H9 (cell line): Measurements from ENCODE around the gene SMIM20. TPM values are rescaled to one million over a fixed set of nuclear protein-coding genes. Genes with fewer than 3 reads are reported as not detected.

Experiments
- DNase-seq: peaks from one replicate; pipeline ENCODE4 v3.0.0-alpha.2; 2017
- H2AFZ ChIP-seq: one replicate; pipeline ENCODE4 v1.6.1; 2013; ENCODE audit warnings: mild to moderate bottlenecking, low read length, control low read depth, moderate library complexity
- H2AK5ac ChIP-seq: 2 replicates; pipeline ENCODE4 v1.6.1; 2013; ENCODE audit warnings: low read length, control low read depth, mixed read lengths; ENCODE audit not compliant: insufficient read length
- H2BK120ac ChIP-seq: one replicate; pipeline ENCODE4 v1.6.1; 2013; ENCODE audit warnings: low read depth, mild to moderate bottlenecking, low read length, control low read depth, inconsistent platforms; ENCODE audit not compliant: poor library complexity, severe bottlenecking
- H2BK12ac ChIP-seq: 2 replicates; pipeline ENCODE4 v1.6.1; 2013; ENCODE audit warnings: low read length, control low read depth, mixed read lengths, low read depth; ENCODE audit not compliant: insufficient read length
- H2BK15ac ChIP-seq: 2 replicates; pipeline ENCODE4 v1.6.1; 2013; ENCODE audit warnings: low read depth, low read length, control low read depth
- H2BK20ac ChIP-seq: one replicate; pipeline ENCODE4 v1.6.1; 2013; ENCODE audit warnings: low read depth, mild to moderate bottlenecking, low read length, control low read depth, inconsistent platforms; ENCODE audit not compliant: poor library complexity, severe bottlenecking
- H2BK5ac ChIP-seq: 2 replicates; pipeline ENCODE4 v1.6.1; 2013; ENCODE audit warnings: low read length, control low read depth, mixed read lengths; ENCODE audit not compliant: insufficient read length
- H3K14ac ChIP-seq: 2 replicates; pipeline ENCODE4 v1.6.1; 2013; ENCODE audit warnings: low read length, control low read depth; ENCODE audit not compliant: insufficient read depth
- H3K18ac ChIP-seq: 2 replicates; pipeline ENCODE4 v1.6.1; 2013; ENCODE audit warnings: low read depth, mild to moderate bottlenecking, mixed read lengths, low read length, control low read depth; ENCODE audit not compliant: insufficient read length
- H3K23ac ChIP-seq: 2 replicates; pipeline ENCODE4 v1.6.1; 2013; ENCODE audit warnings: low read length, control low read depth, mixed read lengths, low read depth; ENCODE audit not compliant: insufficient read length
- H3K23me2 ChIP-seq: 2 replicates; pipeline ENCODE4 v1.6.1; 2013; ENCODE audit warnings: low read depth, mild to moderate bottlenecking, mixed read lengths, low read length, control low read depth; ENCODE audit not compliant: insufficient read length, poor library complexity, severe bottlenecking
- H3K27ac ChIP-seq: 2 replicates; pipeline ENCODE4 v1.5.1; 2013; ENCODE audit warnings: low read length, control low read depth, mixed read lengths, low read depth; ENCODE audit not compliant: insufficient read length
- H3K27me3 ChIP-seq: 2 replicates; pipeline ENCODE4 v1.6.1; 2013; ENCODE audit warnings: low read length, control low read depth, inconsistent platforms; ENCODE audit not compliant: insufficient read depth
- H3K4ac ChIP-seq: 2 replicates; pipeline ENCODE4 v1.6.1; 2013; ENCODE audit warnings: low read depth, mild to moderate bottlenecking, control low read depth, inconsistent platforms, low read length, moderate library complexity
- H3K4me1 ChIP-seq: 2 replicates; pipeline ENCODE4 v1.6.1; 2013; ENCODE audit warnings: low read length, control low read depth, inconsistent platforms; ENCODE audit not compliant: insufficient read depth
- H3K4me2 ChIP-seq: 2 replicates; pipeline ENCODE4 v1.6.1; 2013; ENCODE audit warnings: low read length, control low read depth, mixed read lengths; ENCODE audit not compliant: insufficient read length, insufficient read depth
- H3K56ac ChIP-seq: 2 replicates; pipeline ENCODE4 v1.6.1; 2013; ENCODE audit warnings: low read depth, mild to moderate bottlenecking, mixed read lengths, low read length, control low read depth; ENCODE audit not compliant: insufficient read length
- H3K79me1 ChIP-seq: 2 replicates; pipeline ENCODE4 v1.6.1; 2013; ENCODE audit warnings: low read depth, mild to moderate bottlenecking, moderate library complexity, low read length, control low read depth, inconsistent platforms; ENCODE audit not compliant: insufficient read depth, poor library complexity, severe bottlenecking
- H3K79me2 ChIP-seq: 2 replicates; pipeline ENCODE4 v1.6.1; 2013; ENCODE audit warnings: low read length, control low read depth, inconsistent platforms; ENCODE audit not compliant: insufficient read depth
- H3K9ac ChIP-seq: 2 replicates; pipeline ENCODE4 v1.6.1; 2013; ENCODE audit warnings: low read length, control low read depth, mixed read lengths; ENCODE audit not compliant: insufficient read length; ENCODE audit errors: extremely low read depth
- H3K9me3 ChIP-seq: one replicate; pipeline ENCODE4 v1.6.1; 2013; ENCODE audit warnings: low read depth, low read length, inconsistent platforms; ENCODE audit not compliant: control insufficient read depth
- H3T11ph ChIP-seq: one replicate; pipeline ENCODE4 v1.6.1; 2013; ENCODE audit warnings: mild to moderate bottlenecking, low read length, control low read depth, inconsistent platforms
- H4K20me1 ChIP-seq: one replicate; pipeline ENCODE4 v1.6.1; 2013; ENCODE audit not compliant: control insufficient read depth, insufficient read length, insufficient read depth
- H4K5ac ChIP-seq: 2 replicates; pipeline ENCODE4 v1.6.1; 2013; ENCODE audit warnings: low read depth, mild to moderate bottlenecking, mixed read lengths, low read length, control low read depth; ENCODE audit not compliant: insufficient read length
- H4K8ac ChIP-seq: replicated peaks from 2 replicates; pipeline ENCODE4 v1.6.1; 2013; ENCODE audit warnings: low read length, control low read depth, mixed read lengths, low read depth; ENCODE audit not compliant: insufficient read length
- H4K91ac ChIP-seq: 2 replicates; pipeline ENCODE4 v1.6.1; 2013; ENCODE audit warnings: low read depth, mild to moderate bottlenecking, moderate library complexity, mixed read lengths, low read length, control low read depth; ENCODE audit not compliant: insufficient read length
- H3K27ac Mint-ChIP-seq, 3 experiments: 2 replicates in 2 of 3; 3 replicates in 1 of 3; pipeline ENCODE4 v1.8.0; 2020 to 2021; ENCODE audit warnings: mixed read lengths in 3 of 3, mild to moderate bottlenecking in 1 of 3, moderate library complexity in 1 of 3
- H3K27me3 Mint-ChIP-seq: 2 replicates; pipeline ENCODE4 v1.8.0; 2021; ENCODE audit warnings: low read depth, mild to moderate bottlenecking, moderate library complexity, mixed read lengths
- H3K36me3 Mint-ChIP-seq, 3 experiments: 2 replicates in 2 of 3; 3 replicates in 1 of 3; pipeline ENCODE4 v1.8.0; 2020 to 2021; ENCODE audit warnings: low read depth in 3 of 3, mixed read lengths in 3 of 3; ENCODE audit not compliant: insufficient read depth in 1 of 3
- H3K4me1 Mint-ChIP-seq, 2 experiments: 2 replicates each; pipeline ENCODE4 v1.8.0; 2020; ENCODE audit warnings: mixed read lengths in 2 of 2
- H3K4me3 Mint-ChIP-seq, 2 experiments: 2 replicates in 1 of 2; 3 replicates in 1 of 2; pipeline ENCODE4 v1.8.0; 2020 to 2021; ENCODE audit warnings: mild to moderate bottlenecking in 2 of 2, mixed read lengths in 2 of 2, moderate library complexity in 1 of 2
- H3K9me3 Mint-ChIP-seq, 2 experiments: 2 replicates in 1 of 2; 3 replicates in 1 of 2; pipeline ENCODE4 v1.8.0; 2020; ENCODE audit warnings: mild to moderate bottlenecking in 2 of 2, mixed read lengths in 2 of 2, moderate library complexity in 1 of 2
- CTCF ChIP-seq: fragments of 200-600 bp; sonication (generic); conservative IDR thresholded peaks from 3 replicates; pipeline ENCODE4 v1.8.0; 2021; ENCODE audit warnings: antibody characterized with exemption, mild to moderate bottlenecking
- WGBS: extraction: QIAGEN DNeasy Blood & Tissue Kit; methylation state at CpG from one replicate; pipeline ENCODE4 v1.1.7; 2013; ENCODE audit warnings: missing lambda C conversion rate, low lambda C conversion rate, mixed read lengths; ENCODE audit not compliant: insufficient read length; ENCODE audit errors: extremely low coverage; 5-methylcytosine and 5-hydroxymethylcytosine counted together
- total RNA-seq: library from RNA; stranded (reverse); gene quantifications from 2 replicates; pipeline ENCODE4 v1.2.1, GENCODE V29; 2021

The SMIM20 gene
- total RNA-seq, 1 experiment from 2014 or later = 40.2 TPM

GRCh38 chr4:25879991-25880651, 33.9 kb upstream of the SMIM20 start:
- no peaks in the 10 kb centered on the region for H4K20me1 ChIP-seq
- no peak overlapping the region for H4K91ac ChIP-seq
- H2BK120ac ChIP-seq = no peak overlapping the region
- peaks cover 0 to 9% of the 10 kb centered on the region in 2 experiments; a peak in 3 of 4 replicates for H3K4me1 Mint-ChIP-seq
- H2AK5ac ChIP-seq = no peak overlapping the region
- no peaks in the 10 kb centered on the region for H3K79me1 ChIP-seq
- no CpG with 5 or more reads among the region's 7 CpGs for WGBS
- no peak overlapping the region for H2BK20ac ChIP-seq
- no peak overlapping the region for H3K56ac ChIP-seq
- H2BK12ac ChIP-seq = no peak overlapping the region
- H3K4me2 ChIP-seq = no peak overlapping the region
- H2BK5ac ChIP-seq = no peak overlapping the region
- no peak overlapping the region for H3K18ac ChIP-seq
- no peak overlapping the region for H4K5ac ChIP-seq
- no peaks in the 10 kb centered on the region for H3K4me1 ChIP-seq
- H3K14ac ChIP-seq = no peak overlapping the region
- no peaks in the 10 kb centered on the region; the same call in 1 of the 2 replicates for H3K27me3 Mint-ChIP-seq
- H3K9me3 ChIP-seq = no peaks in the 10 kb centered on the region
- no peak overlapping the region for H2BK15ac ChIP-seq
- H3K23ac ChIP-seq = no peak overlapping the region
- no peaks in the 10 kb centered on the region for H3K23me2 ChIP-seq
- TF ChIP-seq CTCF = no peak
- no peaks in the 10 kb centered on the region for H3K36me3 Mint-ChIP-seq
- no peak for DNase-seq
- no peak overlapping the region for H3T11ph ChIP-seq
- no peaks in the 10 kb centered on the region; a peak in 1 of 5 replicates for H3K9me3 Mint-ChIP-seq
- no peaks in the 10 kb centered on the region for H3K79me2 ChIP-seq
- H3K9ac ChIP-seq = no peak overlapping the region
- H4K8ac ChIP-seq = no peak overlapping the region
- no peaks in the 10 kb centered on the region for H3K27me3 ChIP-seq
- no peak overlapping the region for H3K27ac ChIP-seq
- H3K4me3 Mint-ChIP-seq = no peak overlapping the region
- H3K27ac Mint-ChIP-seq = no peak overlapping the region
- H2AFZ ChIP-seq = no peak overlapping the region
- no peak overlapping the region for H3K4ac ChIP-seq
